ENCODE results near the gene ATG9A.
A peak's percentile ranks its signal among the peaks of the same experiment; 100 is the strongest.

ATG9A gene

GRCh38 chr2:219252900-219253752, 23.7 kb upstream of the ATG9A start, which contains the start of gene TUBA4B:
TUBA4B (plus strand) TSS chr2:219253243; CDS start chr2:219253408, 165 bp downstream.
- DNase-seq (ENCODE audit: low spot score), result peak; percentile 43

- no peak for DNase-seq (ENCODE audit: low spot score)
Measured at GRCh38 chr2:219252570-219252899, 23.1 kb upstream of the ATG9A start.

DNA sequence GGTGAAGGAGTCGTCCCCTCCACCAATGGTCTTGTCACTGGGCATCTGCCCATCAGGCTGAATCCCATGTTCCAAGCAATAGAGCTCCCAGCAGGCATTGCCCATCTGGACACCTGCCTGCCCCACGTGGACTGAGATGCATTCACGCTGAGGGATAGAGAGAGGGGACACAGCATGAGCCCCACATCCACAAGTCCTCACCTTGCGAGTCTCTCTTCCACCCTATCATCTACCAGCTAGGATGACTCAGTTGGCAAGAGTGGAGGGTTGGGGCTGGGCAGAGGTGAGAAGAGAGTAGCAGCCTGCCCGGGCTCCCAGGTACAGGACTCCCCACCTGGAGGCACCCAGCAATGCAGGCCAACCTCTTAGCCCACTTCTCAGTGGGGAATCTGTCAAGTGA, 22.6 kb upstream of the ATG9A start:
- DNase-seq (ENCODE audit: low spot score), result peak; percentile 32

DNA sequence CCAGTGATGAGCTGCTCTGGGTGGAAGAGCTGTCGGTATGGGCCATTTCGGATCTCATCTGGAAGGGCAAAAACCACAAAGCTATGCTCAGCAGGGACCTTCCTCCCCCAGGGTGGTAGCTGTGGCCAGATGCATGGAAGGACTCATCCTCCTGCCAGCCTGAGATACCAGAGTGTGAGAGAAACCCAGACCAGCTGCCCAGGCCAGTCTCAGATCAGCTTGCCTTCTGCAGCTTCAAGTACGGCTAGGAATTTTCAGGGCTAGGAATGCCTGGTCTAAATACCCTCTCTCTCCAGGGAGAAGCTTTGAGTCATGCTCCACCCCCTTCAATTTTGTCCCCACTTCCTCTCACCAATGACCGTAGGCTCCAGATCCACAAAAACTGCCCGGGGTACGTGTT, 22.2 kb upstream of the ATG9A start:
- DNase-seq (ENCODE audit: low spot score), result no peak

- DNase-seq (ENCODE audit: low spot score), result peak; percentile 9
Measured at GRCh38 chr2:219250049-219250781, 20.8 kb upstream of the ATG9A start.

GRCh38 chr2:219249203-219249980, 20.0 kb upstream of the ATG9A start:
- DNase-seq (ENCODE audit: low spot score), result peak; percentile 75

DNA sequence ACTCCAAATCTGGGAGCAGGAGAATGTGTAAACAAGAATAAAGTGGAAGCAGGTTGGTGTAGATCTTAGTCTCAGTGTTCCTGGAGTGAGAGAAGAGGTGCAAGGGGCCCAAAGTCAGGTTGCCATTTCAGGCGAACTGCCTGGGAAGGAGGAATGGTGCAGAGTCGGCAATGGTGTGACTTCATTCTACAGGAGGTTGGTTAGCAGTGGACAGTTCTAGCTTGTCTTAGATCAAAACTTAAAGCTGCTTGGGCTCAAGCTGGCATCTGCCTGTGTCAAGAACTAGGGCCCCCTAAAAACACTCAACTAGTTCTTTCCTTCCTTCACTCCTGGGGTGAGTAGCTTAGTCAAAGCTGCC, 19.4 kb upstream of the ATG9A start:
- DNase-seq (ENCODE audit: low spot score), result no peak

DNA sequence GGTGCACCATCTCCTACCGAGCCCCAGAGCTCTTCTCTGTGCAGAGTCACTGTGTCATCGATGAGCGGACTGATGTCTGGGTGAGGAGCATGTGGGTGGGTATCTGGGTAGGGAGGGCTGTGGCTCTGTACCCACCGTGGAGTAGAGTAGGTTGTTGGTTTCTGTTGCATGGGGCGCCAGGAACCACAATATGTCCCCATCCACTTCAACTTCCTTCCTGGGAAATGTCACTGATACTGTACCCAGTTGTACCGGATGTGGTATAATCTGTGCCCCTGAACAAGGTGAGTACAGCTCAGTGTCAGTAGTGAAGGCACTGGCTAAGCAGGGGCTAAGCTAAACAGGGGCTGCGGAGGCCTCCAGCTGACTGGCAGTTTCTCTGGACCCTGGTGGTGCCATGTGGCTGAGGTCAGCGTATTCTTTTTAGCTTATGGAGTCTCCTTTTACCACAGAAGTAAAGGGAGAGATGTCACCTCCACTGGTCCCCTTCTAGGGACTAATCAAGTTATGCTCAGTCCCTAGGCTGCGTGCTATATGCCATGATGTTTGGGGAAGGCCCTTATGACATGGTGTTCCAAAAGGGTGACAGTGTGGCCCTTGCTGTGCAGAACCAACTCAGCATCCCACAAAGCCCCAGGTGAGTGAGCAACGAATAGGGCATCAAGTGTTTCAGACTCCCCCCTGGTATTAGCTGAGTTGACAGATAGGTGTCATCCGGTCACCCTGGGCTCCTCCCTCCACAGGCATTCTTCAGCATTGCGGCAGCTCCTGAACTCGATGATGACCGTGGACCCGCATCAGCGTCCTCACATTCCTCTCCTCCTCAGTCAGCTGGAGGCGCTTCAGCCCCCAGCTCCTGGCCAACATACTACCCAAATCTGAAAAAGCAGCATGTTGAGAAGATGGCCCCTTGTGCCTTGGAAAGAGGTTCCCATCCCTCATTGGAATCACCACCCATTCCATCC, 18.5 kb upstream of the ATG9A start:
- DNase-seq (ENCODE audit: low spot score), result peak; percentile 84

GRCh38 chr2:219246559-219246958, 17.1 kb upstream of the ATG9A start:
- DNase-seq (ENCODE audit: low spot score), result no peak

DNA sequence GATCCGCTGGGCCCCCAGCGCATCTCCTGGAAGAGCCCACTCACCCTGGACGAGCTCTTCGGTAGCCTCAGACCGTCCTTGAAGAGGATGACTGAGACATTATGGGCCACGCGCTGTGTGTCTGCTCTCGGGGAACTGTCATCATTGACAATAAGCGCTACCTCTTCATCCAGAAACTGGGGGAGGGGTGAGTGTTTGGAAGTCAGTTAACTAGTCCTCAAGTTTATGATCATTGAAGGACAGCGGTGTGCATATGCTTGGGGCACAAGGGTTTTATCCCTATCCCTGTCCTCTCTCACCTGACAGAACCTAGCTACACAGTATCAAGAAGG, 16.4 kb upstream of the ATG9A start:
- DNase-seq (ENCODE audit: low spot score), result no peak

GRCh38 chr2:219245148-219245898, 15.9 kb upstream of the ATG9A start, which contains the start of the genes GLB1L and STK16:
GLB1L (minus strand) TSS chr2:219245444; CDS start chr2:219243573, 1,871 bp downstream.
STK16 (plus strand) TSS chr2:219245479; CDS start chr2:219246000, 521 bp downstream.
- DNase-seq (ENCODE audit: low spot score), result peak; percentile 85

DNA sequence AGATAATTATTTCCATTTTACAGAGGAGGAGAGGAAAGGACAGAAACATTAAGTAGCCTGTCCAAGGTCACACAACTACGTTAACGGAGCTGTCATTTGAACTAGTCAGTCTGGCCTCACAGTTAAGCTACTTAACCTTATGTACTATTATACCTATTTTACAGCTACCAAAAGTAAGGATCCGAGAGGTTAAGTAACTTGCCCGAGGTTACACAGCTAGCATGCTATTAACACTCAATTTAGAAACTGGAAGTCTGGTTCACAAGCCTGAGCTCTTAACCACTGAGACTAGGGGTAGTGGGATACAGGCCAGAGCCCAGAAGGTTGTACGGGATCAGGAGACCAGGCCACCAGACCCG, 15.3 kb upstream of the ATG9A start:
- no peak for DNase-seq (ENCODE audit: low spot score)

GRCh38 chr2:219243291-219243761, 13.9 kb upstream of the ATG9A start:
- DNase-seq (ENCODE audit: low spot score), result no peak

DNA sequence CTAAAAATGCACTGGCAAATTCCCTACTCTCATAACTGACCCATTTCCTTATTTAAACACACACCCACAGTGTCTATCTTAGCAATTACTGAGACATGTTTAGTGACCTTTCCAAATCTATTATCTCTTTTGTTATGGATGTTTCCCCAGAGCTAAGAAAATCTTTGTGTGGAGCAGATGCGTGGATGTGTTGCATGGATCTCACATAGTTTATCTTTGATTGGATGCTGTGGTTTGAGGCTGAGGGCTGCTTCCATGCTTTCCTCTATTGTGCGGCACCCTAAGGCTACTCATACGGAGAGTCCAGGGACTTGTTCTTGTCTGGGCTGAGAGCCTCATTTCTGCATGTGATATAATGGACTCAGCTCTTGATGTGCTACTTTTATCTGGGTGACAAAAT, 4.9 kb upstream of the ATG9A start:
- no peak for DNase-seq (ENCODE audit: low spot score)

DNA sequence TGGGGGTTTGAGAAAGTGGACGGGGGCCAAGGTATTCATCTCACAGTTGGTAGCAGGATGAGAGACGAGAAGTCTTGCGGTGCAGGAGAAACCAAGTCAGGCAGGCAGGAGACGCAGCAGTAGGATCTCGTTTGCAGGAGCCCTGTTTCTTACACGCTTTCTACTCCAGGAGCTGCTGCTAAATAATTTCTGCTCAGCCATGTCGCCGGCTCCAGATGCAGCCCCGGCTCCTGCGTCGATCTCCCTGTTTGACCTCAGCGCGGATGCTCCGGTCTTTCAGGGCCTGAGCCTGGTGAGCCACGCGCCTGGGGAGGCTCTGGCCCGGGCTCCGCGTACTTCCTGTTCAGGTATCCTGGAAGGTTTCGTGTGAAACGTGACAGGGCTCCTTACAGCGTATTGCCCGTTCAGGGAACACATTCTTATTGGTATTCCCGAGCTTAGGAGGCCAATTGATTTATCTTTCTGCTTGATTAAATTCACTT, 664 bp upstream of the ATG9A start:
- DNase-seq (ENCODE audit: low spot score), result peak; percentile 36

DNA sequence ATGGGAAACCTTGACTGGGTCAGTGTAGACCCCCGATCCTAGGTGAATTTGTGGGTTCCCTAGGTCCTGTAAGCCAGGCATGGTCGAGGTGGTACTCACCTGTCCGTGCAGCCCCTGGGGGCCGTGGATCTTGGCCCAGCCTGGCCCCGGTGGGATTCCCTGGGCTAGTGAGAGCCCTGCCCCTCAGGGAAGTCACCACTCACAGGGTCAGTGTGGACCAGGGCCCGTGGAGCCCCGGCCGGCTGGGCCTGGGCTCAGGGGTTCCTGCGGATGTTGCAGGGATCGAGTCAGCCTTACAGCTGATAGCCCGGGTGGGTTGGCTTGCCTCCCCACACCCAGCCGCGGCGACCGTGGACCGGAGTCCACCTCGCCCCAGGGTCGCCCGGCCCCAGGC, 528 bp downstream of the ATG9A start:
- no peak for DNase-seq (ENCODE audit: low spot score)

DNA sequence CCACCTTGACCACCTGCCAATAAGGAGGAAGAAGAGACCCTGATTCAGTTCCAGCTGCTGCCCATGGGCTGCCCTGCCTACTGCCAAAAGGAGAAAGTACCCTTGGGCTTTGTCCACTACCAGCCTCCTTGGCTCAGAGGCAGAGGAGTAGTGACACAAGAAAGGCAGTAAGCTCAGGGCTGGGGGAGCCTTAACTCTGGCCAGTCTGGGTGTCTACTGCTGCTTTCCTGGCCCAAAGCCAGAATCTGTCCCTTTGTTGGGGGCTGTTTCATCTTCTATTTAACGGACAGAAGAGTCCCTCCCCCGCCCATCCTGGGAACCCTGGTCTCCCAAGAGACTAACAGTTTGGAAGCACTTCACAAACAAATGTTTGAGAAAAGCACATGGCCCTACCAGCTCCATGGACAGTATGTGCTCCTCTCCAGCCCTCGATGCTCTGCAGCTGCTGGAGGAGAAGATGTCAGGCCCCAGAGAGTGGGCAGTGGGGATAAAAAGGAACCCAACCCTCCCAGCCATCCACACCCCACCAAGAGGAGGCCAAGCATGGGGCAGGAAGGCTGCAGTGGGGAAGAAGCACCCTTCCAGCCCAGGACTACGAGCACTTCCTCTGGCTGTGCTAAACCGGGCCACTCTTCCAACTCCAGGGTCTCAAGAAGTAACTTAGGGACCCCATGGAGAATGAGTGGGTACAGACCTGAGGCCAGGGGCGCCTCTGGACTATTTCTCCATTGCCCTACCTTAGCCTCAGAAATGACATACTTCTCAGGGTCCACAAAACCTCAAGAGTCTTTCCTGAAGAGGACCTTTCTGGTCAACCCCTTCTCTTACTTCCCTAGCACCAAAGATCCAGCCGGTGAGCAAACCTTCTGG, 1.2 kb downstream of the ATG9A start:
- no peak for DNase-seq (ENCODE audit: low spot score)

GRCh38 chr2:219225350-219225749, 4.1 kb downstream of the ATG9A start:
- no peak for DNase-seq (ENCODE audit: low spot score)

GRCh38 chr2:219223831-219224610, 5.4 kb downstream of the ATG9A start:
- no peak for DNase-seq (ENCODE audit: low spot score)
